ENCODE results near the gene DCST2. TPM values are rescaled to one million over a fixed set of nuclear protein-coding genes. Genes with fewer than 3 reads are reported as not detected.

The DCST2 gene
- total and polyA plus RNA-seq, 9 of the 15 experiments (the other 6 are each of a cell fraction or from before 2014, with no cell fraction given) = 0.09 to 0.49 (median 0.11) TPM; not detected in 3

- TF ChIP-seq, protein P1, sequence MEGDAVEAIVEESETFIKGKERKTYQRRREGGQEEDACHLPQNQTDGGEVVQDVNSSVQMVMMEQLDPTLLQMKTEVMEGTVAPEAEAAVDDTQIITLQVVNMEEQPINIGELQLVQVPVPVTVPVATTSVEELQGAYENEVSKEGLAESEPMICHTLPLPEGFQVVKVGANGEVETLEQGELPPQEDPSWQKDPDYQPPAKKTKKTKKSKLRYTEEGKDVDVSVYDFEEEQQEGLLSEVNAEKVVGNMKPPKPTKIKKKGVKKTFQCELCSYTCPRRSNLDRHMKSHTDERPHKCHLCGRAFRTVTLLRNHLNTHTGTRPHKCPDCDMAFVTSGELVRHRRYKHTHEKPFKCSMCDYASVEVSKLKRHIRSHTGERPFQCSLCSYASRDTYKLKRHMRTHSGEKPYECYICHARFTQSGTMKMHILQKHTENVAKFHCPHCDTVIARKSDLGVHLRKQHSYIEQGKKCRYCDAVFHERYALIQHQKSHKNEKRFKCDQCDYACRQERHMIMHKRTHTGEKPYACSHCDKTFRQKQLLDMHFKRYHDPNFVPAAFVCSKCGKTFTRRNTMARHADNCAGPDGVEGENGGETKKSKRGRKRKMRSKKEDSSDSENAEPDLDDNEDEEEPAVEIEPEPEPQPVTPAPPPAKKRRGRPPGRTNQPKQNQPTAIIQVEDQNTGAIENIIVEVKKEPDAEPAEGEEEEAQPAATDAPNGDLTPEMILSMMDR (IDR thresholded peaks at IDR 0.05 in 2 of 3, conservative IDR thresholded peaks at IDR 0.05 in 1 of 3; ENCODE audit: insufficient read depth in 2 of 3, low read depth in 1 of 3, low read length in 3 of 3) = no peak
- TF ChIP-seq SOX6 (IDR thresholded peaks at IDR 0.05) (no peak), TCF7 (IDR thresholded peaks at IDR 0.05; ENCODE audit: borderline replicate concordance) (no peak), MCM2 (IDR thresholded peaks at IDR 0.05; ENCODE audit: low read depth) (no peak), GATAD2A (IDR thresholded peaks at IDR 0.05) (no peak), MLLT1 (IDR thresholded peaks at IDR 0.05) (no peak), SP2 (IDR thresholded peaks at IDR 0.05; ENCODE audit: extremely low read depth, low read depth, low read length, poor library complexity, severe bottlenecking) (no peak), HDGF (IDR thresholded peaks at IDR 0.05) (no peak), GTF2F1 (IDR thresholded peaks at IDR 0.05; ENCODE audit: low read depth, low read length) (no peak)
- TF ChIP-seq, protein P2, sequence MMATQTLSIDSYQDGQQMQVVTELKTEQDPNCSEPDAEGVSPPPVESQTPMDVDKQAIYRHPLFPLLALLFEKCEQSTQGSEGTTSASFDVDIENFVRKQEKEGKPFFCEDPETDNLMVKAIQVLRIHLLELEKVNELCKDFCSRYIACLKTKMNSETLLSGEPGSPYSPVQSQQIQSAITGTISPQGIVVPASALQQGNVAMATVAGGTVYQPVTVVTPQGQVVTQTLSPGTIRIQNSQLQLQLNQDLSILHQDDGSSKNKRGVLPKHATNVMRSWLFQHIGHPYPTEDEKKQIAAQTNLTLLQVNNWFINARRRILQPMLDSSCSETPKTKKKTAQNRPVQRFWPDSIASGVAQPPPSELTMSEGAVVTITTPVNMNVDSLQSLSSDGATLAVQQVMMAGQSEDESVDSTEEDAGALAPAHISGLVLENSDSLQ (IDR thresholded peaks at IDR 0.05) = peak; percentile 89
- TF ChIP-seq, protein P3, sequence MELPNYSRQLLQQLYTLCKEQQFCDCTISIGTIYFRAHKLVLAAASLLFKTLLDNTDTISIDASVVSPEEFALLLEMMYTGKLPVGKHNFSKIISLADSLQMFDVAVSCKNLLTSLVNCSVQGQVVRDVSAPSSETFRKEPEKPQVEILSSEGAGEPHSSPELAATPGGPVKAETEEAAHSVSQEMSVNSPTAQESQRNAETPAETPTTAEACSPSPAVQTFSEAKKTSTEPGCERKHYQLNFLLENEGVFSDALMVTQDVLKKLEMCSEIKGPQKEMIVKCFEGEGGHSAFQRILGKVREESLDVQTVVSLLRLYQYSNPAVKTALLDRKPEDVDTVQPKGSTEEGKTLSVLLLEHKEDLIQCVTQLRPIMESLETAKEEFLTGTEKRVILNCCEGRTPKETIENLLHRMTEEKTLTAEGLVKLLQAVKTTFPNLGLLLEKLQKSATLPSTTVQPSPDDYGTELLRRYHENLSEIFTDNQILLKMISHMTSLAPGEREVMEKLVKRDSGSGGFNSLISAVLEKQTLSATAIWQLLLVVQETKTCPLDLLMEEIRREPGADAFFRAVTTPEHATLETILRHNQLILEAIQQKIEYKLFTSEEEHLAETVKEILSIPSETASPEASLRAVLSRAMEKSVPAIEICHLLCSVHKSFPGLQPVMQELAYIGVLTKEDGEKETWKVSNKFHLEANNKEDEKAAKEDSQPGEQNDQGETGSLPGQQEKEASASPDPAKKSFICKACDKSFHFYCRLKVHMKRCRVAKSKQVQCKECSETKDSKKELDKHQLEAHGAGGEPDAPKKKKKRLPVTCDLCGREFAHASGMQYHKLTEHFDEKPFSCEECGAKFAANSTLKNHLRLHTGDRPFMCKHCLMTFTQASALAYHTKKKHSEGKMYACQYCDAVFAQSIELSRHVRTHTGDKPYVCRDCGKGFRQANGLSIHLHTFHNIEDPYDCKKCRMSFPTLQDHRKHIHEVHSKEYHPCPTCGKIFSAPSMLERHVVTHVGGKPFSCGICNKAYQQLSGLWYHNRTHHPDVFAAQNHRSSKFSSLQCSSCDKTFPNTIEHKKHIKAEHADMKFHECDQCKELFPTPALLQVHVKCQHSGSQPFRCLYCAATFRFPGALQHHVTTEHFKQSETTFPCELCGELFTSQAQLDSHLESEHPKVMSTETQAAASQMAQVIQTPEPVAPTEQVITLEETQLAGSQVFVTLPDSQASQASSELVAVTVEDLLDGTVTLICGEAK (IDR thresholded peaks at IDR 0.05) = no peak
- TF ChIP-seq, protein P3 (CRISPR knock-in tag; IDR thresholded peaks at IDR 0.05) = no peak
Observed at GRCh38 chr1:155080312-155081228, 47.0 kb upstream of the DCST2 start (continued).

Measured in K562 (cell line).